ENCODE measurements around the gene CFHR1.

GRCh38 chr1:196860323-196860884 lies 40.9 kb downstream of the CFHR1 start:
- no peak for TF ChIP-seq FOXO4 (CRISPR knock-in tag; conservative IDR thresholded peaks at IDR 0.05)
- TF ChIP-seq, protein P1, sequence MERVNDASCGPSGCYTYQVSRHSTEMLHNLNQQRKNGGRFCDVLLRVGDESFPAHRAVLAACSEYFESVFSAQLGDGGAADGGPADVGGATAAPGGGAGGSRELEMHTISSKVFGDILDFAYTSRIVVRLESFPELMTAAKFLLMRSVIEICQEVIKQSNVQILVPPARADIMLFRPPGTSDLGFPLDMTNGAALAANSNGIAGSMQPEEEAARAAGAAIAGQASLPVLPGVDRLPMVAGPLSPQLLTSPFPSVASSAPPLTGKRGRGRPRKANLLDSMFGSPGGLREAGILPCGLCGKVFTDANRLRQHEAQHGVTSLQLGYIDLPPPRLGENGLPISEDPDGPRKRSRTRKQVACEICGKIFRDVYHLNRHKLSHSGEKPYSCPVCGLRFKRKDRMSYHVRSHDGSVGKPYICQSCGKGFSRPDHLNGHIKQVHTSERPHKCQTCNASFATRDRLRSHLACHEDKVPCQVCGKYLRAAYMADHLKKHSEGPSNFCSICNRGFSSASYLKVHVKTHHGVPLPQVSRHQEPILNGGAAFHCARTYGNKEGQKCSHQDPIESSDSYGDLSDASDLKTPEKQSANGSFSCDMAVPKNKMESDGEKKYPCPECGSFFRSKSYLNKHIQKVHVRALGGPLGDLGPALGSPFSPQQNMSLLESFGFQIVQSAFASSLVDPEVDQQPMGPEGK (CRISPR knock-in tag; IDR thresholded peaks at IDR 0.05): no peak
- no peak for TF ChIP-seq EZH2 (conservative IDR thresholded peaks at IDR 0.05; ENCODE audit: low read depth, low read length)
- TF ChIP-seq ZNF749 (CRISPR knock-in tag; IDR thresholded peaks at IDR 0.05; ENCODE audit: borderline replicate concordance): no peak
- TF ChIP-seq, protein P2, sequence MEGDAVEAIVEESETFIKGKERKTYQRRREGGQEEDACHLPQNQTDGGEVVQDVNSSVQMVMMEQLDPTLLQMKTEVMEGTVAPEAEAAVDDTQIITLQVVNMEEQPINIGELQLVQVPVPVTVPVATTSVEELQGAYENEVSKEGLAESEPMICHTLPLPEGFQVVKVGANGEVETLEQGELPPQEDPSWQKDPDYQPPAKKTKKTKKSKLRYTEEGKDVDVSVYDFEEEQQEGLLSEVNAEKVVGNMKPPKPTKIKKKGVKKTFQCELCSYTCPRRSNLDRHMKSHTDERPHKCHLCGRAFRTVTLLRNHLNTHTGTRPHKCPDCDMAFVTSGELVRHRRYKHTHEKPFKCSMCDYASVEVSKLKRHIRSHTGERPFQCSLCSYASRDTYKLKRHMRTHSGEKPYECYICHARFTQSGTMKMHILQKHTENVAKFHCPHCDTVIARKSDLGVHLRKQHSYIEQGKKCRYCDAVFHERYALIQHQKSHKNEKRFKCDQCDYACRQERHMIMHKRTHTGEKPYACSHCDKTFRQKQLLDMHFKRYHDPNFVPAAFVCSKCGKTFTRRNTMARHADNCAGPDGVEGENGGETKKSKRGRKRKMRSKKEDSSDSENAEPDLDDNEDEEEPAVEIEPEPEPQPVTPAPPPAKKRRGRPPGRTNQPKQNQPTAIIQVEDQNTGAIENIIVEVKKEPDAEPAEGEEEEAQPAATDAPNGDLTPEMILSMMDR (CRISPR knock-in tag; IDR thresholded peaks at IDR 0.05): no peak
- no peak for TF ChIP-seq ZNF660 (CRISPR knock-in tag; IDR thresholded peaks at IDR 0.05; ENCODE audit: borderline replicate concordance, low read depth)
- TF ChIP-seq, protein P3, sequence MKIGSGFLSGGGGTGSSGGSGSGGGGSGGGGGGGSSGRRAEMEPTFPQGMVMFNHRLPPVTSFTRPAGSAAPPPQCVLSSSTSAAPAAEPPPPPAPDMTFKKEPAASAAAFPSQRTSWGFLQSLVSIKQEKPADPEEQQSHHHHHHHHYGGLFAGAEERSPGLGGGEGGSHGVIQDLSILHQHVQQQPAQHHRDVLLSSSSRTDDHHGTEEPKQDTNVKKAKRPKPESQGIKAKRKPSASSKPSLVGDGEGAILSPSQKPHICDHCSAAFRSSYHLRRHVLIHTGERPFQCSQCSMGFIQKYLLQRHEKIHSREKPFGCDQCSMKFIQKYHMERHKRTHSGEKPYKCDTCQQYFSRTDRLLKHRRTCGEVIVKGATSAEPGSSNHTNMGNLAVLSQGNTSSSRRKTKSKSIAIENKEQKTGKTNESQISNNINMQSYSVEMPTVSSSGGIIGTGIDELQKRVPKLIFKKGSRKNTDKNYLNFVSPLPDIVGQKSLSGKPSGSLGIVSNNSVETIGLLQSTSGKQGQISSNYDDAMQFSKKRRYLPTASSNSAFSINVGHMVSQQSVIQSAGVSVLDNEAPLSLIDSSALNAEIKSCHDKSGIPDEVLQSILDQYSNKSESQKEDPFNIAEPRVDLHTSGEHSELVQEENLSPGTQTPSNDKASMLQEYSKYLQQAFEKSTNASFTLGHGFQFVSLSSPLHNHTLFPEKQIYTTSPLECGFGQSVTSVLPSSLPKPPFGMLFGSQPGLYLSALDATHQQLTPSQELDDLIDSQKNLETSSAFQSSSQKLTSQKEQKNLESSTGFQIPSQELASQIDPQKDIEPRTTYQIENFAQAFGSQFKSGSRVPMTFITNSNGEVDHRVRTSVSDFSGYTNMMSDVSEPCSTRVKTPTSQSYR (CRISPR knock-in tag; IDR thresholded peaks at IDR 0.05; ENCODE audit: borderline replicate concordance): no peak
- TF ChIP-seq EP300 (IDR thresholded peaks at IDR 0.05; ENCODE audit: low read depth in 2 of 2, low read length in 2 of 2): no peak
- no peak for TF ChIP-seq EP300 (CRISPR knock-in tag; IDR thresholded peaks at IDR 0.05; ENCODE audit: borderline replicate concordance)
- no peak for TF ChIP-seq SPEN (CRISPR knock-in tag; IDR thresholded peaks at IDR 0.05; ENCODE audit: low read depth)
- no peak for TF ChIP-seq MXI1 (IDR thresholded peaks at IDR 0.05; ENCODE audit: borderline replicate concordance, low read depth, low read length)
- no peak for TF ChIP-seq TCF7L2 (IDR thresholded peaks at IDR 0.05; ENCODE audit: low read depth, low read length)
- TF ChIP-seq RAD21 (CRISPR knock-in tag; IDR thresholded peaks at IDR 0.05): no peak

All from HepG2 (cell line).